ENCODE results near the gene SLC35D1. TPM values are rescaled to one million over a fixed set of nuclear protein-coding genes. Genes with fewer than 3 reads are reported as not detected.
"Not testable (repeated sequence)": the region's sequence is repeated elsewhere in the genome, so short reads cannot be mapped to it uniquely, and the experiment has no call there.

SLC35D1 gene
- total RNA-seq, 2 donors from 2014 or later, result 3.3 to 4.9 TPM

DNA sequence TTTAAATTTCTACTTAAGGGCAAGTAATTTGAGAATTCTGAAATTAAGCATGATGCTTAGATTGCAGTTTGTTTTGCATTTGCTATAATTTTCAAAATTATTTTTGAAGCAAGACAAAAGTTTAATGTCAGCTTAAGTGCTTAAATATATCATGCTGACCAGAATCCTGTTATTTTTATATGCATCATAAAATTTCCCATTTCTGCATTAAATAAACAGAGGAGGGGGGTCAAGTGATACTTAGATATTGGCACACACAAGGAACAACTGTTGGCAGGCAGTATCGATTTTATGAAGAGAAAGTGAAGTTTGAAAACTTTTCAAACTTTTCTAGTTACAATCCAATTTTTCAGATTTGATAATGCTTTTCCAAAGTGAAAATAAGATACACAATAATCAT, 68.1 kb downstream of the SLC35D1 start:
- Histone ChIP-seq H3K27me3 (no peaks in the 10 kb centered on the region), H3K9me3 (no peaks in the 10 kb centered on the region), H3K4me1 (peaks cover 0 to 7% of the 10 kb centered on the region in 2 donors), H3K36me3 (peaks cover 59% of the 10 kb centered on the region), H3K27ac (no peak overlapping the region), H3K4me3 (no peak overlapping the region)
- TF ChIP-seq, protein P1, sequence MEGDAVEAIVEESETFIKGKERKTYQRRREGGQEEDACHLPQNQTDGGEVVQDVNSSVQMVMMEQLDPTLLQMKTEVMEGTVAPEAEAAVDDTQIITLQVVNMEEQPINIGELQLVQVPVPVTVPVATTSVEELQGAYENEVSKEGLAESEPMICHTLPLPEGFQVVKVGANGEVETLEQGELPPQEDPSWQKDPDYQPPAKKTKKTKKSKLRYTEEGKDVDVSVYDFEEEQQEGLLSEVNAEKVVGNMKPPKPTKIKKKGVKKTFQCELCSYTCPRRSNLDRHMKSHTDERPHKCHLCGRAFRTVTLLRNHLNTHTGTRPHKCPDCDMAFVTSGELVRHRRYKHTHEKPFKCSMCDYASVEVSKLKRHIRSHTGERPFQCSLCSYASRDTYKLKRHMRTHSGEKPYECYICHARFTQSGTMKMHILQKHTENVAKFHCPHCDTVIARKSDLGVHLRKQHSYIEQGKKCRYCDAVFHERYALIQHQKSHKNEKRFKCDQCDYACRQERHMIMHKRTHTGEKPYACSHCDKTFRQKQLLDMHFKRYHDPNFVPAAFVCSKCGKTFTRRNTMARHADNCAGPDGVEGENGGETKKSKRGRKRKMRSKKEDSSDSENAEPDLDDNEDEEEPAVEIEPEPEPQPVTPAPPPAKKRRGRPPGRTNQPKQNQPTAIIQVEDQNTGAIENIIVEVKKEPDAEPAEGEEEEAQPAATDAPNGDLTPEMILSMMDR (IDR thresholded peaks at IDR 0.05), result no peak
- no peak for DNase-seq (ENCODE audit: low spot score)

GRCh38 chr1:66984491-66984890, 69.5 kb downstream of the SLC35D1 start:
- H3K27ac ChIP-seq, result no peak overlapping the region
- no peaks in the 10 kb centered on the region for H3K27me3 ChIP-seq
- TF ChIP-seq, protein P1 (IDR thresholded peaks at IDR 0.05), result no peak
- peaks cover 71% of the 10 kb centered on the region for H3K36me3 ChIP-seq
- H3K9me3 ChIP-seq, result no peaks in the 10 kb centered on the region
- DNase-seq (ENCODE audit: low spot score), result no peak
- peaks cover 0 to 8% of the 10 kb centered on the region in 2 donors for H3K4me1 ChIP-seq
- H3K4me3 ChIP-seq, result no peak overlapping the region

- H3K4me3 ChIP-seq, result no peak overlapping the region
- no peak overlapping the region for H3K27ac ChIP-seq
- no peaks in the 10 kb centered on the region for H3K9me3 ChIP-seq
- TF ChIP-seq, protein P1 (IDR thresholded peaks at IDR 0.05), result no peak
- H3K27me3 ChIP-seq, result no peaks in the 10 kb centered on the region
- peaks cover 0 to 8% of the 10 kb centered on the region in 2 donors for H3K4me1 ChIP-seq
- peaks cover 74% of the 10 kb centered on the region for H3K36me3 ChIP-seq
- no peak for DNase-seq (ENCODE audit: low spot score)
These were observed 71.2 kb downstream of the SLC35D1 start for GRCh38 chr1:66982561-66983260.

DNA sequence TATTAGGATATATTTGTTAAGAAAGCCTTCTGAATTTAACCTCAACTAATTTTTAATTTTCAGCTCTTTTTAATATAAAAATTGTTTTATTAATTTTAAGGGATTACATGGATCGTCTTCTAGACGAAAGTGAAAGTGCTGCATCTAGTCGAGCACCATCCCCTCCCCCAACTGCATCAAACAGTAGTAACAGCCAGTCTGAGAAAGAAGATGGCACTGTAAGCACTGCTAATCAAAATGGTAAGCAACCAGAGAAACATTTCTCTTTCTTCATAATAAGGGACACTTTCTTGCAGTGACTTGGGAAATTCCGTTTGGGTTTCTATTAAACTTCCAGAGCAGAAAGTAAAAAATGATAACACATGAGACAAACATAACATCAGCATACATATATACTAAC, 72.3 kb downstream of the SLC35D1 start:
- Histone ChIP-seq H3K27ac (peak overlapping the region in 1 of 2 donors; percentile 29), H3K4me3 (peak overlapping the region in 1 of 2 donors; percentile 23), H3K36me3 (peaks cover 80% of the 10 kb centered on the region), H3K4me1 (peaks cover 0 to 8% of the 10 kb centered on the region in 2 donors), H3K9me3 (no peaks in the 10 kb centered on the region), H3K27me3 (no peaks in the 10 kb centered on the region)
- DNase-seq (ENCODE audit: low spot score), result no peak
- TF ChIP-seq, protein P1 (IDR thresholded peaks at IDR 0.05), result no peak

DNA sequence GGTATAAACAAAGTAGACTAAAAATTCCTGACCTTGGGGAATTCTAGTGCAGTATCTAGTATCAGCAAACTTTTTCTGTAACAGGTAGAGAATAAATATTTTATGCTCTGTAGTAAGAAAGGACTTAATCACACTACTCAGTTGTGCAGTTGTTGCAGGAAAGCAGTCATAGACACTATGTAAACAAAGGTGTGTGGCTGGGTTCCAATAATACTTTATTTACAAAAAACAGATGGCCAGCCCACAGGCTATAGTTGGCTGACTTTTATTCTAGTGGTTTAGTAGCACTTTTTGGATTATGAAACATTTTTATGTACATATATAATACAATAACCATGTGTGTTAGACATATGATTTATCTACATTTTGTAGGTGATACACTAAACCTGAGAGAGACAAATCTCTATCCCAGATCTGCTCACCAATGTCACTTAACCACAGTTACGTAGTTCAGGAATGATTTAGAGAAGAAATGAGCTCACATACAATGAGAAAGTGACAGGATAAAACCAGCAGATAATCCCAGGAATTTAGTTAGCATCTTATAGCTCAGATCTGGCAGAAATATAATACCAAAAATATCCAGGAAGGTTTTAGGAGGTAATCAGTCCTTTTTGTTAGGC, 73.1 kb downstream of the SLC35D1 start:
- DNase-seq (ENCODE audit: low spot score), result no peak
- H3K9me3 ChIP-seq, result no peaks in the 10 kb centered on the region
- no peaks in the 10 kb centered on the region for H3K27me3 ChIP-seq
- peaks cover 81% of the 10 kb centered on the region for H3K36me3 ChIP-seq
- TF ChIP-seq, protein P1 (IDR thresholded peaks at IDR 0.05), result no peak
- H3K4me3 ChIP-seq, result no peak overlapping the region
- peak overlapping the region in 1 of 2 donors; percentile 29 for H3K27ac ChIP-seq
- peaks cover 0 to 8% of the 10 kb centered on the region in 2 donors for H3K4me1 ChIP-seq

GRCh38 chr1:66979621-66980020, 74.3 kb downstream of the SLC35D1 start:
- H3K4me1 ChIP-seq; H3K9me3 ChIP-seq; H3K27ac ChIP-seq; DNase-seq (ENCODE audit: low spot score); H3K4me3 ChIP-seq; H3K27me3 ChIP-seq: not testable (repeated sequence)
- peaks cover 79% of the 10 kb centered on the region for H3K36me3 ChIP-seq

All from right atrium auricular region (tissue), 2 donors.